ENCODE measurements around the gene RCAN2.

RCAN2 gene

DNA sequence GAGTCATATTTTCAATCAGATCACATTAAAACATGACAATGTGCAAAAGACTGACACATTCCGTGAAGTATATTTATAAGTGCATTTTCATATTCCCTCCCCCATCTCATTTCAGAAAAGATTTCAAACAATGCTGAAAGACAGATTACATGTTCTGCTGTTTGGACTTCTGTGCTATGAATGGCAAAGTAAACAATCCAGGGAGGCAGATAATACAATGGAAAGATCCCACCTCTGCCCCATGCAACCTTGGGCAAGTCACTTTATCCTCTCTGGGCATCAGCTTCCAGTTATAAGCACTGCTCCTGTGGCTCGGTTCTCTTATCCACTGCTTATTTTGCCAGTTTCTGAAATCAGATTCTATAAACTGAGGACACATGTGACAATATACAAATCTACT lies 110.2 kb downstream of the RCAN2 start:
- H3K4me3 ChIP-seq (ENCODE audit: low read depth, low read length) = no peak overlapping the region
- DNase-seq (ENCODE audit: low read depth, low spot score) = no peak
- TF ChIP-seq, protein P1, sequence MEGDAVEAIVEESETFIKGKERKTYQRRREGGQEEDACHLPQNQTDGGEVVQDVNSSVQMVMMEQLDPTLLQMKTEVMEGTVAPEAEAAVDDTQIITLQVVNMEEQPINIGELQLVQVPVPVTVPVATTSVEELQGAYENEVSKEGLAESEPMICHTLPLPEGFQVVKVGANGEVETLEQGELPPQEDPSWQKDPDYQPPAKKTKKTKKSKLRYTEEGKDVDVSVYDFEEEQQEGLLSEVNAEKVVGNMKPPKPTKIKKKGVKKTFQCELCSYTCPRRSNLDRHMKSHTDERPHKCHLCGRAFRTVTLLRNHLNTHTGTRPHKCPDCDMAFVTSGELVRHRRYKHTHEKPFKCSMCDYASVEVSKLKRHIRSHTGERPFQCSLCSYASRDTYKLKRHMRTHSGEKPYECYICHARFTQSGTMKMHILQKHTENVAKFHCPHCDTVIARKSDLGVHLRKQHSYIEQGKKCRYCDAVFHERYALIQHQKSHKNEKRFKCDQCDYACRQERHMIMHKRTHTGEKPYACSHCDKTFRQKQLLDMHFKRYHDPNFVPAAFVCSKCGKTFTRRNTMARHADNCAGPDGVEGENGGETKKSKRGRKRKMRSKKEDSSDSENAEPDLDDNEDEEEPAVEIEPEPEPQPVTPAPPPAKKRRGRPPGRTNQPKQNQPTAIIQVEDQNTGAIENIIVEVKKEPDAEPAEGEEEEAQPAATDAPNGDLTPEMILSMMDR (IDR thresholded peaks at IDR 0.05; ENCODE audit: low read depth, low read length) = no peak
- in situ Hi-C loops (cut with HindIII; ENCODE audit: low sequenced_read_pairs) = no loop called here

DNA sequence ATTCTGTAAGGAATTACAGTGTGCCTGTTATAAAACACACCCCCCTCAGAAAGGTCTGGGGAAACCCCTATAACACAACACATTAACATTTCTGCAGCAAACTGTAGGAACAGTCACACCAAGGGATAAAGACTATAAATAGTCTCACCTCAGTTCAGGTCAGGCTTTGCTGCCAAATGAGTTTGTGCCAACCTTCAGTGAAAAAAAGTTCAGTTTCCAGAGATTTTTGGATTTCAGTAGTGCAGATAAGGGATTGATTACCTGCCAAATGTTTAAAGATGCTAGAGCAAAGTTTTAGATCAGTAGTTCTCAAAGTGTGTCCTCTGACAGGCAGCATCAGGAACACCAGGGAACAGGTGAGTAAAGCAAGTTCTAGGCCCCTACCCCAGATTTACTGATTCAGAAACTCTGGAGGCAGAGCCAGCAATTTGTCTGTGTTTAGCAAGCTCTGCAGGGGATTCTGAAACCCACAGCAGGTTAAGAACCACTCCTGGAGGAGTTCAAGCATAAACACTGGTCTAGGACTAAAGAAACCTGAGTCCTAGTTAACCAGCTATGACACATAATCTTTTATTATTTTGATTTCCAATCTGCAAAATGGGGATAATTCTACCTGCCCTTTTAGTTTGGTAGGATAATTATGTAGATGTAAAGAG lies 111.0 kb downstream of the RCAN2 start:
- TF ChIP-seq, protein P1 (IDR thresholded peaks at IDR 0.05; ENCODE audit: low read depth, low read length) = no peak
- in situ Hi-C loops (cut with HindIII; ENCODE audit: low sequenced_read_pairs) = no loop called here
- H3K4me3 ChIP-seq (ENCODE audit: low read depth, low read length) = no peak overlapping the region
- DNase-seq (ENCODE audit: low read depth, low spot score) = no peak

DNA sequence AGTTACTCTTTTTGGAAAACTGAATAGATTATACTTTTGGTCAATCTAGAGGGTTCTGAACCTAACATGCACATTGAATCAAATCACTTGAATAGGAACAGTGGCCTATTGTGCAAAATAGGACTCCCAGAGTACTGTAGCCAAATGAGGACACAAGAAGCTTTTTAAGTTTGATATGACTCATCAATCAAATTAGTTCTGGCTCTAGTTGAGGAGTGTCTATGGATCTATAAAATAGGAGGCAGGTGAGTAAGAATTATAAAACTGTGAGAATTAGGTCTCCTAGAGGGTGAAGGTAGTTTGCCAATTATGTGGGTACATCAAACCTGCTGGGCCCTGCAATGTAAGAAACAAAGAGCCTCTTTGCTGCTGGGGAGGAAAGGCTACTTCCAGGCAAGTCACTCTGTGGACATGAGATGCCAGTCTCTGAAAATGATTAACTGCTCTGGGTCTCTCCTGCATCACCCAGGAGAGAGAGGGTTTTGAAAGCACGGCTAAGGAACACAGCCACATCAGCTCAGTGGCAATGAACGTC lies 112.3 kb downstream of the RCAN2 start:
- TF ChIP-seq, protein P1 (IDR thresholded peaks at IDR 0.05; ENCODE audit: low read depth, low read length) = no peak
- in situ Hi-C loops (cut with HindIII; ENCODE audit: low sequenced_read_pairs) = no loop called here
- no peak for DNase-seq (ENCODE audit: low read depth, low spot score)
- H3K4me3 ChIP-seq (ENCODE audit: low read depth, low read length) = no peak overlapping the region

DNA sequence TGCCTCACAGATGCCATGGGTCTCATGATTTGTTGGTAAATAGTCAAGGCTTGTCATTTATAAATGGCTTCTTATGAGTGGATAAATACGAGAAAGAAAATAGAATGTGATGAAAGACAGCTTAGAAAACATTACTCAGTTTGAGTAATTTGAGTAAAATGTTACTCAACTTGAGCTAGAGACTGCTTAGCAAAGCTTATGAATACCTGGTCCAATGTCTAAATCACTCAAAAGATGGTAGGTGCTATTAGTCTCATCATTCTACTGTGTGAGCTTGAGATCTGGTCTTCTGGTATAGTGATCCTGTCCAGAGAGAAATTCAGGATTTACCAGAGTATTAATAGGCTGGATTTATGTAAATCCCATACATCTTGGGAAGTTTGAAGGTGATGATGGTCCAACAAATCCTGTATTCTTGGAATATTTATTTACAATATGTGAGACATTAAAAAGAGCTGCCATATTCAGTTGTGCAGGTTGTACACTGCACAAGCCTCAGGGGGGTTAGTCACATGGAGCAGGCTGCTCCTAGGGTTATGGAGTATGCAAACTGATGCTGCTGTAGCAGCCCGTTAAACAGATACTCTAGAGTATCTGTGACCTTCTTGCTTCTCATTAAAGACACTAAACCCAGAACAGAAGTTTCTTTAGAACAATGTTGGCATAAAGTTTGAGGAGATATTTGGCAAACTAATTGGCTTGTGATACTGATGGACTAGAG lies 112.9 kb downstream of the RCAN2 start:
- in situ Hi-C loops (cut with HindIII; ENCODE audit: low sequenced_read_pairs) = no loop called here

DNA sequence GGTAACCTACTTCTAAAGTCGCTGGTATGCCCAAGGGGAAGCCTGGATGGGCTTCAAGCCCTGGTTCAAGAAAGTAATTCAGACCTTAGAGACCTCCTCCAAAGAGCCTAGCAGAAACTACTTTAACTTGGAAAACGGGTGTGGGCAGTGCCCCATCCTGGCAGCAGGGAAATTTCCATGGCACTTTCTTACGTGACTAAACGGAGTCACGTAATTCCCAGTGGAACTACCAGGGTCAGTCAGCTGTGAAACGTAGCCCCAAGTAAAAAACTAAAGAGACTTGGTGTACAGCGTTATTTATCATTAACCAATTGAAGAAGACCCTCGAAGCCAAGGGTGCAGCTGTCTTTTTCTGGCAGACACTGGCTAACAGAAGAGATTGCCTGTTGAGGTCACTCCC lies 114.0 kb downstream of the RCAN2 start:
- TF ChIP-seq, protein P1 (IDR thresholded peaks at IDR 0.05; ENCODE audit: low read depth, low read length) = no peak
- DNase-seq (ENCODE audit: low read depth, low spot score) = no peak
- in situ Hi-C loops (cut with HindIII; ENCODE audit: low sequenced_read_pairs) = no loop called here
- no peak overlapping the region for H3K4me3 ChIP-seq (ENCODE audit: low read depth, low read length)

More for the DNA sequence above, 112.9 kb downstream of the RCAN2 start:
- no peak for DNase-seq (ENCODE audit: low read depth, low spot score)
- TF ChIP-seq, protein P1 (IDR thresholded peaks at IDR 0.05; ENCODE audit: low read depth, low read length) = no peak
- no peak overlapping the region for H3K4me3 ChIP-seq (ENCODE audit: low read depth, low read length)

DNA sequence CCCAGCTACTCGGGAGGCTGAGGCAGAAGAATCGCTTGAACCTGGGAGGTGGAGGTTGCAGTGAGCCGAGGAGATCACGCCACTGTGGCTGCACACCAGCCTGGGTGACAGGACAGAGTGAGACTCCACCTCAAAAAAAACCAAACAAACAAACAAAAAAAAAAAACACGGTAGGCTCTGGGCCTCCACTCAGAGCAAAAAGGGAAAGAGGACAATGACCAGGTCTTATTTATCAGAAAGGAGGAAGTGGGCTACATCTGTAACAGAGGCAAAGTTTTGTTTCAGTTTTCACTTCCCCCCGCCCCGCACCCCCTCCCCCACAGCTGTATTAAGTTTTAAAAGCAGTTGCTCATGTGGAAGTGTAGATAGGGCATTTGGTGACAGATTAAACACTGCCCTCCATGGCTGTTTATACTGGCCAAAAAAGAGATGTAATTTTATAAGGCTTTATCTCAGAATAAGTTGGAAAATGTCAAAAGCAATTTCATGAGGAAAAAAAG lies 114.6 kb downstream of the RCAN2 start:
- in situ Hi-C loops (cut with HindIII; ENCODE audit: low sequenced_read_pairs) = no loop called here
- DNase-seq (ENCODE audit: low read depth, low spot score) = no peak
- TF ChIP-seq, protein P1 (IDR thresholded peaks at IDR 0.05; ENCODE audit: low read depth, low read length) = no peak
- no peak overlapping the region for H3K4me3 ChIP-seq (ENCODE audit: low read depth, low read length)

All from astrocyte of the spinal cord (primary cell).